Islet of Langerhans (tissue), 1 donor: Measurements from ENCODE around the gene GAB2.

Experiments
- FAIRE-seq: peaks from one replicate; lab custom pipeline; 2011; peaks lifted over from hg19 to GRCh38; lab: Jason Lieb, UNC

Gene GAB2

DNA sequence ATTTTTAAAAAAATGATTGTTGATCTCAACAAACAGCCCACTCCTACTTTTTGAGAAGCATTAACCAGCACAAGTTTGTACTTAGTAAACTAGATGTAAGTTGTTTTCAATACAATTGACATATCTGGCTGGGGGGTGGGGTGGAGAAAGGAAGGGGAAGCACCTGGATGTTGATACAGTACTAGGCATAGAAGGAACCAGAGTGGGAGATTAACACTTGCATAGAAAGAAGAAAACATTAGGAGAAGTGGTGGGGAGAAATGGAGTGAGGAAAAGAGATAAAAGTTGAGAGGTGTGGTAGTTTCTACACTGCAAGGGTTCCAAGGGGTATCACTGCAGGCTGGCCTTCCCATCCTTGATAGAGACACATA, 10.6 kb upstream of the GAB2 start:
- FAIRE-seq, result no peak

DNA sequence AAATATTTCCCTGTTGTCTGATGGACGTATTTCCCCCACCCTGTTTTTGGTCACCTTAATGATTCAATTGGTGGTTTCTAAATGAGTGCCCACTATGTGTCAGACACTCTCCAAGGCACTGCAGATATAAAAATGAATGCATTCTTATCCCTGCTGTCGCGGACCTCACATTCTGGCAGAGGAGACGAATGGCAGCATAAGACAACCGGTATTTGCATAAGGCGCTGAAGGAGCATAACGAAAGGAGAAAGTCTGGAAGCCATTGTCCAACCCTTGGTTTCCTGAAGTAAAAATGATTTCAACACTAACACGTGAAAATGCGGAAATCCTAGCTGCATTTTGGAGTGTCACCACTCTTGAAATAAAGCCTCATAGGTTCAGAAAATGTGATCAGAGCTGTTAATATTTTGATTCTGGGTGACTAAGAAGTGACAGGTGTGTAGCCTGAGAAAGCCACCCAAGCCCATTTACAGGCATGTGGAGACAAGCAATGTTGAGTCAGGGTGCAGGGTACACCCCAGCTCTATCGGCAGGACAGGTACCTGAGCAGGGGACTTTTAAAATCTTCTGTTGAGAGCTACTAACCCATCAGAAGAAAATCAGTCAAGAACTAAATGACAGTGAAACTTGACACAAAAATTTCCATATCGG, 10.1 kb upstream of the GAB2 start:
- no peak for FAIRE-seq

DNA sequence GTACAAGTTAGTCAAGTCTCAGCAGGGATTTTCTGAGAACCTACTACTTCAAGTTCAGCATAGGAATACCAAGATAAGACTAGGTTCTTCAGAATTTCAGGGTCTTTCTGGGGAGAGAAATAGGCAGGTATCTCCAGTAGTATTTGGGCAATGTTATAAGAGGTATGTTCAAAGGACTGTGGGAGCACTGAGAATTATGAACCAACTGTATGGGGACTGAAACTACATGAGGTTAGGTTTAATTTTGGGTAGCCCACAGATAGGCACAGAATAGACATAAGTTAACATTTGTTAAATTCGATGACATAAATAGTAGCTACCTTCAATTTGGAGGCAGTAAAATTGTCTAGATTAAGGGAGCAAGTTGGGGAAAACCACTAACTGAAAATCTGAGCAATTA, 9.2 kb upstream of the GAB2 start:
- FAIRE-seq, result no peak

DNA sequence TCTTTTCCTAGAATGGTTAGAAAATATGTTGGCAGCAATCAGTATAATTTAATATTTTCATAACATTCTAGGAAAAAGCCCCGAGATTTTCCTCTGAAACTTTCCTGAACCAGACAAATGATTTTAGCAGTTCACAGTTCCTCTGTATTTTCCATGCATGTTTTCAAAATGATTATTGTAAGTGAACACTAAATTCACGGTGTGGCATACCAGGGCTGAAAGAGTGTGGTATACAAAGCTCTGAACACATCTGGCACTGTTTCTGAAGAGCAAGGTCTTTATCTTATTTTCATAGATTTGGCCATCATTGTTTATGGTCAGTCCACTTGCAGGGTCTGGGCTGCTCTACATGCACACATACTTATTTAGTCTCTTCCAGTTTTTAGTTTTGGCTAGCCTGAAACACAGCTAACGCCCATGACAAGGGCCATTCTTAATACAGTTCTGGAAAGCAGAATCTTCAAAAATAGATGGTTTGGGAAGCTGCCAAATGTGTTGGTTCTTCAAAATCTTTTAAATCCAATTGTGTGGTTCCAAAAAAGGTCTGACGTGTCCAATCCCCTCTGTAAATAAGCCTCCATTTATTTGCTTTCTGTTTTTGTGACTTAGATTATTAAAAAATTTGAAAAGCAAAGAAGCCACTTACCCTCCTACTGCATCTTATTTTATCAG, 7.9 kb upstream of the GAB2 start:
- FAIRE-seq, result no peak

DNA sequence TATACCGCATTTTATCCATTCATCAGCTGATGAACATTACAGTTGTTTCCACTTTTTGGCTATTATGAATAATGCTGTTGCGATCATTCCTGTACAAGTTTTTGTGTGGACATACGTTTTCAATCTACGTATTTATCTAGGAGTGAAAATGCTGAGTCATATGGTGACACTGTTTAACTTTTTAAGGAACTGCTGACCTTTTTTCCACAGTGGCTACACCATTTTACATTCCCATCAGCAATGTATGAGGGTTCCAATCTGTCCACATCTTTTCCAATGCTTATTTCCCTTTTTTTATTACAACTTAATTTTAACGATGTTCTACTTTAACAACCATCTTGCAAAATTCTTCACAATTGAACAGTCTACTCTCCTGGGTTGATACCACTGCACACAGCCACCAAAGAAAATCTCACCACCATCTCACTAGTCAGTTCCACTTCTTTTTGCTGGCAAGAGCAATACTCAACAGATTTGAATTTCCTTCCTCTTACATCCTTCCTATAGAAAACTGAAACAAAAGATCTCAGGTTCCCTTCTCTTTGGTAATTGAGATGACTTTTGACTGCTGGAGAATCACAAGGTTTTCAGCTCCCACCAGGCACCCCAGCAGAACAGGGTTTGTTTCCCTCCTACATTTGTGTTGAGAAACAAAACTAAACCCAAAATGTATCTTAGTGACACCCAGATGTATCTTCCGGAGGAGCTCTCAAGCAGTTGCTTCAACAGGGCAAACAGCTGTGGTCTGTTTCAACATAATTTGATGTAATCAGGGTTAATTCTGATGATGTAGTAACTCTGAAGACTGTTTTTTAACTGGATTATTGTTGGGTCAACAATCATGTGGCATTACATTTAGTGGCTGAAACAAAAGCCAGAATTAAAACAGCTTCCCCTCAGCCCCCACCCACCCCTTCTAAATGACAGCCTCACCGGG, 7.0 kb upstream of the GAB2 start:
- FAIRE-seq, result no peak

DNA sequence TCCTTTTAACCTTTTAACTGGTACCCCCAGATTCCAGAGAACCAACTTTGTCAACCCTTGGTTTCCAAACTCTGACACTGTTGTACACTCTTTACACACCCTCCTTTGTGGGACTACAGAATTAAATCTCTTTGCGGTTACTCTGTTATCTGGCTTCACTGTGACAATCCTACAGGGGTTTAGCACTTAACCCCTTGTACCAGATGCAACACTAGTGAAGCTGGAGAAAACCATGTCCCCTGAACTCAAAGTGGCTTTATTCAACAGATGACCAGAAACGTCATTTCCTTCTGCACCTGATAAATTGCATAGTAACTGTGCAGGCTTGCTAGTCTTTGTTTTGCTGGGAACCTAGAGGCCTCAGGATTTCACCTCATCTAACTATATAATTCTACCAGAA, 5.6 kb upstream of the GAB2 start:
- no peak for FAIRE-seq

DNA sequence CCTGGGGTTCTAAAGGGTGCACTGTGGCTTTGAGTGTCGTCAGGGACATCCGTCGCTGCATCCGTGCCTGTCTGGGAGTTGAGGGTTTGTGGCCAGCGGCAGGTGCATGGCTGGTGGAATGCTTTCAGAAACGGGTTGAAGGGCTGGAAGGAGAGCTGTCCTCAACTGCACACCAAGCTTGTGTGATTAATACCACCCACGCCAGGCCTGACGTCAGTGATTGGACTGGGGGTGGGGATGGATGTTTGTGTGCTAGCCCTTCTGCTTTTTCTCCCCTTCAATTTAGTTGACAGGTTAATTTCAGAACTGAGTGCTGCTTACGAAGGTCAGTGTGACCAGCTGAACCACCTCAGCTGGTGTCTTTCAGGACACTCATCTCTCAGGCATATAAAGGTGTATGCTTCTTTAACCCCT, 3.2 kb upstream of the GAB2 start:
- no peak for FAIRE-seq

DNA sequence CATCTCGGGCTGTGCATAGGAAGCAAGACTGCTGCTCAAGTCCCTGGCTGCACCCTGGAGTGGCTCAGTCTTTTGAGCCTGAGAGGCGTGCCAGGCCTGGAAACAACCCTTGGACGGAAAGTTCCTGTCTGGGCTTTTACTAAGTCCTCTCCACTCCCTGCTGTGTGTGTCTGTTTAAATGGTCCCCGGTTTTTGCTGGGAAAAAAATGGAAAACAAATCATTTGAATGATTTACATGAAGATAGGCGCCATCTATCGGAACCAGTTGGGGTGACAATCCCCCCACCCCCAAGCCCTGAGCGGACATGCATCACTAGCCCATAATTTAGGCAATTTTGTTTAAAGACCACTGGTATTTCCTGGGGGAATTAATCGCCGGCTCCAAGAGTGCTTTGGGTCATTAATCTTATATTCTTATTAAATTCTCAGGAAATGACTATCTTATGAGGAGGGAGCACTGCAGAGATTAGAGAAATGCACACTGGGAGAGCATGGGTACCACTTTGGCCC, 2.7 kb upstream of the GAB2 start:
- FAIRE-seq, result no peak

DNA sequence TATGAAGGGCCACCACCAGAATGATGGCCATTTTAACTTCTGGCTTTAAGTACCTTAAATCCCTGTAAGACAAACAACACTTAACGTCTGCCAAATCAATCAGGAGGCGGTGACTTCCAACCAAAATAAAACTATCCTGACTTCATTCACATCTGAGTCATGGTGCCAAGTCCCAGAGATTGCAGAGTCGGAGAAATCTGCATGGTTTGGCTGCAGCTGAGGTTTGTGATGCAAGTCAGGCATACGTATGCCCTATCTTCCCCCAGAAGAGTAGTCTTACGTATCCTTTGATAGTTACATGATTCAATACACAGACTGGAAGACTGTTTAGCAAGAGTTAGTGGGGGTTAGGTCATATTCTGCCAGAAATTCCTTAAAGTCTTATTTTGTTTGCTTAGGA, 1.7 kb upstream of the GAB2 start:
- no peak for FAIRE-seq

DNA sequence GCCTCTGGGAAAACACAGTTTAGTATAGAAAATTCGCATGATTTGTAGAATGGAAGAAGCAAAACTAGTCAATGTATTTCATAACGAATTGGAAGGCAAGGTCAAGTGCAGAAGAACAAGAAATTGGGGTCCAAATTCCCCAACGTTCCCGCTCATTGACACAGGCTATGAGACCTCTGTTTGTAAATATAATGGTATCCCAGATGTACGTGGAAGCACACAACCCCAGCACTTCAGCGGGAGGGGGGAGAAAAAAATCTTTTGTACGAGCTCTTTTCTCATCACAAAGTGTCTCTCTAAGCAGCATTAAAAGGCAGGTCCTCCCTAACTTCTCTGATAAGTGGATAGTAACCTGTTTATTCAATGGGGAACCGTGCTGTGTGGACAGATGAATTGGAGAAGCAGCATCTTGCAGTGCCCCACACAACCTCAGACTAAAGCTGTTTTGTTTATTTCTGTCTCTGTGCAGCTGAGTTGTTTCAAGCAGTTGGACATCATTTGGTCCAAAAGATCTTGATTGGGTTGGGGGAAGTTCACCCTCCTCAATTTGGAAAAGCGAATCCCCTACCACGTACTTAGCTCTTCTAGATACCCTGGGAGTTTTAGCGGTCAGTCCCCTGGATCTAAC, 1.1 kb upstream of the GAB2 start:
- FAIRE-seq, result no peak

DNA sequence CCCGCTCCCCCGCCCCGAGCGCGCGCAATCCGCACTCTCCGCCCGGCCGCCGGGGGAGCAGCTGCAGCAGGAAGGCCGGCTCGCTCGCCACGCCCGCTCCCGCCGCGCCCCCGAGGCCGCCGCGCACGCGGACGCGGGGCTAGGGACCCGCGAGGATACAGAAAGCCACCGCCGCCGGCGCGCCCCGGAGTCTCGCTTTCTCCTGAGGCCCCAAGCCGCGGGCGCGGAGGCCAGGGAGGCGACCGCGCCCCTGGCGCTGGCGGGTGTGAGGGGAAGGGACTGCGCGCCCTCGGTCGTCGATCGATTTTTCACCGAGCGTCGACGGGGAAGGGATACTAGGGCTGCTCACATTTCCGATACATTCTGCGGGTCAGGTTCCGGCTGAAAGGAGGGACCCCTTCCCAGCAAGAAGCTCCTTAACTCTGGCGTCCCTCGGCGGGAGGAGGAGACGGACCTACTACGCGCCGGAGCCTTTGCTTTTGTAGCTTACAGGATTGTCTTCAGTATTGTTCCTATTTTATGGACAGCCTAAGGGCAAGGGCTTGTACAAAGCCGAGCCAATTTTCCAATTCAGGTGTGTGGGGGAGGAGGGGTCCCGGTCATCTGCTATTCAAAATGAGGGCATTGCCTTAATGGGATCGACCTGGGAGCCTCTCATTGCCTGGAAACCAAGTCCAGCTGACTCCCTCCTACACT, 416 bp upstream of the GAB2 start:
- no peak for FAIRE-seq

DNA sequence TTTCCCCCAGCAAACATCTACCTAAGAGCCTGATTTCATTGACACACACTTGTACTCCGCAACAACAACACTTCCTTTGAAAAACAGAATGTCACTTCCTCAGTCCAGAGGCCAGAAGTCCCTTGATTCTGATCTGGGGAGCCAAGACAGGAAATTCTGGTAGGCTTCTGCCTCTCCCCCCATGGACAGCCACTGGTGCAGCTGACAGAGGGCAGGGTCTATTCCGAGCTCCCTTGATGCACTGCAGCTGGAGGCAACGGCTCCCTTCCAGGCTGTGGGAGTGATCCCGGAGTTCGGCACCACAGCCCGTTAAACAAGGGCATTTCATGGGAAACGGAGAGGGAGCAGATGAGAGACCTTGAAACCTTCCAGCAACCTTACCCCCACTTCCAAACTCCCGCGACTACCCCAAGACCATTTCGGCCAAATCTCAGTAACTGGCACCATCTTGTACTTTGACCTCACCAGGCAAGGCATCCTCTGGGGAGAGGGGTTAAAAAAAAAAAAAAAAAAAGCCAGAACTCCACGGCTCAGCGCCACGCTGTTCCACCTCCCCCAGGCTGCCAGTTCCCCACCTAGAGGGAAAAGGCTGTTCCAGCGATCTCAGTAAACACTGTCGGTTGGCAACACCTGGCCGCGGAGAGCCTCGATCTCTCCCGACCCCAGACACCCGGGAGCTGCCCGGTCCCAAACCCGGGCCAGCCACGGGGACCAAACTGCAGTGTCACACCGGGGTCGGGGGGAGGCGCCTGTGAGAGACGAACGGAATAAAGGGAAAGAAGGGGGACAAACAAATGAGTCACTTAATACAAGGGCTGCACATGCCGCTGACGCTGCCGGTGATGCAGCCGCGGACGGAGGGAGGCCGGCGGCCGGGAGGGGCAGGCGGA, 1.1 kb downstream of the GAB2 start:
- no peak for FAIRE-seq

DNA sequence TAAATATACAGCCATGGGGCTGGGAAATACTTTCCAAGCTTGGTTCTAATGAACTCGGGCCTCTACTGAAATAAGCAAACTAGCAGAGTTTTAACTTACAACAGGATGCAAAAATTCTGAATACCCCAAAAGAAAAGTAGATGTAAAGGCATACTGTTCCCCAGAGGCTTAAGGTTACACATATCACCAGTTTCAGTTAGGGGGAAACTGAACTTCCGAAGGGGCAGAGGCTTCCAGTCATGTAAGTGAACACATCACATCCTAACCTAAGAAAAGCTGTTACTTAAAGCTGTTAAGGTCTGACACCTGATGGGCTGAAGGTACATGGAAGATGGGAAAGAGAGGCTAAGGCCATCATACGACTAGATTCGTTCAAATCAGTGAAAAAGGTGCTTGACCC, 2.3 kb downstream of the GAB2 start:
- FAIRE-seq, result no peak

DNA sequence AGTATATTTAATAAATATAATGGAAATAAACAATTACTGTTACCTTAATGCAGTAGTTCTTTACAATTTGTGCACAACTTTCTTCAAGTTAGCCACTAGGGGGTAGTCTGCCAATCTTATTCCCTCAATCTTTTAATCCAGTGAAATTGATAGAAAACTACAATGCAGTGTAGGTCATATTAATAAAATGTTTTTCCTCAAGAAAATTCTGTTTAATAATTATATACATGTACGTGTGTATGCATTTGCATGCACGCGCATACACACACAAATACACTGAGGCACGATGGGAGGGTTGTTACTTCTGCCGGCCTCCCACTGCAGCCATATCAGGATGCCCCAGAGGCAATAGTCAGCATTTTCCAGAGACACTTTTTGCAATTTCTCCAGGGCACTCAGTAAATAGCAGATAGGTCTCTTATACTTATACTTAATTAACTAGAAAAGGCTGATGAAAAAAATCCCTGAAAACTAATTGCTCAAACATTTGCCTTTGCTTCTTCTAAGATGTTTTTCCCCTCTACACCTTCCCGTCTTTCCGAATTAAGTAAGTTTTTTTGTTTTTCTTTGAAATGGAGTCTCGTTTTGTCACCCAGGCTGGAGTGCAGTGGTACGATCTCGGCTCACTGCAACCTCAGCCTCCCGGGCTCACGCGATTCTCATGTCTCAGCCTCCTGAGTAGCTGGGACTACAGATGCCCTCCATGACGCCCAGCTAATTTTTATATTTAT, 3.1 kb downstream of the GAB2 start:
- peak; percentile 64 for FAIRE-seq

DNA sequence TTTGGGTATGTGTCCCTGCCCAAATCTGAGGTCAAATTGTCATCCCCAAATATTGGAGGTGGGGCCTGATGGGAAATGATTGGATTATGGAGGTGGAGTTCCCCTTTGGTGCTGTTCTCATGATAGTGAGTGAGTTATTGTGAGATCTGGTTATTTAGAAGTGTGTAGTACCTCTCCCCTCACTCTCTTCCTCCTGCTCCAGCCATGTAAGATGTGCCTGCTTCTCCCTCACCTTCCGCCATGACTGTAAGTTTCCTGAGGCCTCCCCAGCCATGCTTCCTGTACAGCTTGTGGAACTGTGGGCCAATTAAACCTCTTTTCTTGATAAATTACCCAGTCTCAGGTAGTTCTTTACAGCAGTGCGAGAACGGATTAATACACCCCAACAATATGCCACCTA, 9.0 kb downstream of the GAB2 start:
- no peak for FAIRE-seq

DNA sequence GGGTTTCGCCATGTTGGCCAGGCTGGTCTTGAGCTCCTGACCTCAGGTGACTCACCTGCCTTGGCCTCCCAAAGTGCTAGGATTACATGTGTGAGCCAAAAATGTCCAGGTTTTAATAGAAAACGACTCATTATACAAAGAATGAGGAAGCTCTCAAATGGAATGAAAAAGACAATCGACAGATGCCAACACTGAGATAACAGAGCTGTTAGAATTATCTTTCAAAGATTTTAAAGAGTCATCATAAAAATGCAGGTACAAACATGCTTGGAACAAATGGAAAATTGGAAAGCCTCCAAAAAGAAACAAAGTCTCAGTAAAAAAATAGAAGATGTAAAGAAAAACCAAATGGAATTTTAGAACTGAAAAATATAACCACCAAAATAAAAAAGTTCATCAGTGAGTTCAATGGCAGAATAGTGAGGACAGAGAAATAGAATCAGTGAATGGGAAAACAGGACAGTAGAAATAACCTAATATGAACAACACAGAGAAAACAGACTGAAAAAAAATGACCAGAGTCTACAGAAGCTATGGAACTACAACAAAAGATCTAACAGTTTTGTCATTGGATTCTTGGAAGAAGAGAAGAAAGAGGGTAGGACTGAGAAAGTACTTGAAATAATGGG, 10.9 kb downstream of the GAB2 start:
- no peak for FAIRE-seq

DNA sequence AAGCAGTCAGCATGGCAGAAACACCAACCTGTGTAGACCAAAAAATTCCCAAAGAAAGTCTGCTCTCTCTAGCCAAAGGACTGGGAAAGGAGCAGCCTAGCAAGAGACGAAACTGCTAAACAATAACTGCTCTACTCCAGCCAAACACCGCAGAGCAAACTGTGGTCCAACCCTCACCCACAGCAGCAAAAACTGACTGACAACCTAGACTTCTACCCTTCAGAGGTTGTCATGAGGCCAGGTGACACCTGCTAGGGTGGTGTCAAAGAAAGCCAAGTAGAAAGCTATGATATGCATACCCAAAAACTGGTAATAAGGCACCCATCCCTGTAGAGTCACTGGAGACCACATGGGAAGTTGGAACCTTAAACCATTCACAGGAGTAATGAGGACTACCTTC, 11.8 kb downstream of the GAB2 start:
- no peak for FAIRE-seq

DNA sequence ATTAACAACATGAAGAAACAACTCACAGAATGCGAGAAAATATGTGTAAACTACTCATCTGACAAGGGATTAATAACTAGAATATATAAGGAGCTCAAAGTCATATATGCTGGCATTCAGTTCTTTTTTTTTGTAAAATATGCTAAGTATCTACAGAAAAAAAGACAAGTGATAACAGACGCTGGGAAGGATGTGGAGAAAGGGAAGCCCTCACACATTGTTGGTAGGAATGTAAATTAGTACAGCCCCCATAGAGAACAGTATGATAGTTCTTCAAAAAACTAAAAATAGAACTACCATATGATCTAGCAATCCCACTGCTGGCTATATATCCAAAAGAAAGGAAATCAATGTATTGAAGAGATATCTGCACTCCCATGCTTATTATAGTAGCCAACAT, 13.8 kb downstream of the GAB2 start:
- no peak for FAIRE-seq

DNA sequence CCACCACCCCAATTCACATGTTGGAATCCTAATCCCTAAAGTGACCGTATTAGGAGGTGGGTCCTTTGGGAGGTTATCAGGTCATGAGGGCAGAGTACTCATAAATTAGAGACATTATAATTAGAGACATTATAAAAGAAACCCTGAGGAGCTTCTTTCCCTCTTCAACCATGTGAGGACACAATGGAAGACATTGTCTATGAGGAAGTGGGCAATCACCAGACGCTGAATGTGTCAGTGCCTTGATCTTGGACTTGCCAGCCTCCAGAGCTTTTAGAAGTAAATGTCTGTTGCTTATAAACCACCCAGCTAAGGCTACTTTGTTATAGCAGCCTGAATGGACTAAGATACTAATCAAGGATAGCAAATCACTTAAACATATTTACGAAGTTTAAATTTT, 14.8 kb downstream of the GAB2 start:
- FAIRE-seq, result no peak

DNA sequence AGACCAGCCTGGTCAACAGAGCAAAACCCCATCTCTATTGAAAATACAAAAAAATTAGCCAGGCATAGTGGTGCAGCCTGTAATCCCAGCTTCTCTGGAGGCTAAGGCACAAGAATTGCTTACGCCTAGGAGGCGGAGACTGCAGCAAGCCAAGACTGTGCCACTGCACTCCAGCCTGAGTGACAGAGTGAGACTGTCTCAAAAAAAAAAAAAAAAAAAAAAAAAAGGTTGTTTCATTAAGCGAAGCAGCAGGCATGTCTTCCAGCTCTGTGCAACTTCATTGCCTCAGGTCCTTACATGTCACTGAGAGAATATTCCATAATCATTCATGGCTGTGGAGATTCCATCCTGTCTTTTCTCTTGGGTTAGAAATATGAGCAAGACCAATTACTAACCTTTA, 16.9 kb downstream of the GAB2 start:
- no peak for FAIRE-seq
